Endothelial cell of hepatic sinusoid (primary cell): Measurements from ENCODE around the gene DIAPH2.
"Not testable (repeated sequence)": the region's sequence is repeated elsewhere in the genome, so short reads cannot be mapped to it uniquely, and the experiment has no call there.

ENCODE experiments used
- in situ Hi-C: cut with HindIII; loops from 2 replicates; pipeline ENCODE4 v1.10.0; 2017; ENCODE audit warnings: low sequenced_read_pairs

The DIAPH2 gene

DNA sequence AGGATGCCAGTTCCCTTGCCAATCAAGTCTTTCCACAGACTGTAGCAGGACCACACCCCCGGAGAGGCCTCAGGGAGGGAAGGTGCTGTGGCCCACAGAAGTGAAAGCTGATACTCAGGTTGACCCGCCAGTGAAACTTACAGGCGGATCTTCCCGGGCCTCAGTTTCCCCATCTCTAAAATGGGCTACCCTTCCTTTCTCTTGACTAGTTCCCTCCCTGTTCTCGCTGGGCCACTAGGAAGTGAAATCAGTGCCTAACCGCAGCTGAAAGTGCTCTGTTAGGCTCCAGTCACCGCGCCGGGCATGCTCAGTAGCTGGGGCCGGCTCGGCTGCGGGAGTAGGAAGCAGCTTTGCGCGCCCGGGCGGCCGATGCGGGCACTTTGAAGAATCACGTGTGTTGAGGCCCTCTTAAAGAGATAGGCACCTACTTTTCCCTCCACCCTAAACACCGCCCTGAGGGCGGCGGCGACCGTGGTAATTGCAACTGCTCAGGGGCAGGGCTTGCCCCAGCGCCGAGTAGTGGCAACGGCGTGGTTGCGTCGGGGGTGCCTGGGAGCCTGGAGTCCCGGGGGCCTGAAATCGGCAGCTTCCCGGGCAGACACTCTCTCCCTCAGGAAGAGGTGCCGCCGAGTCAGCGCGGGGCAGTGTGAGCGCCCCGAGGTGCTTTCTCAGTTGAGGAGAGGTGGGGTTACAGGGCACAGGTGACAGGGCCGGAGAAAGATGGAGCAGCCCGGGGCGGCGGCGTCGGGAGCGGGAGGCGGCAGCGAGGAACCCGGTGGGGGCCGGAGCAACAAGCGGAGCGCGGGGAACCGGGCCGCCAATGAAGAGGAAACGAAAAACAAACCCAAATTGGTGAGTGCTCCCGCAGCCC is at the start of gene DIAPH2:
DIAPH2 (plus strand) TSS at position 504 of the 871 bp plus-strand sequence.
- in situ Hi-C loops = no loop called here

DNA sequence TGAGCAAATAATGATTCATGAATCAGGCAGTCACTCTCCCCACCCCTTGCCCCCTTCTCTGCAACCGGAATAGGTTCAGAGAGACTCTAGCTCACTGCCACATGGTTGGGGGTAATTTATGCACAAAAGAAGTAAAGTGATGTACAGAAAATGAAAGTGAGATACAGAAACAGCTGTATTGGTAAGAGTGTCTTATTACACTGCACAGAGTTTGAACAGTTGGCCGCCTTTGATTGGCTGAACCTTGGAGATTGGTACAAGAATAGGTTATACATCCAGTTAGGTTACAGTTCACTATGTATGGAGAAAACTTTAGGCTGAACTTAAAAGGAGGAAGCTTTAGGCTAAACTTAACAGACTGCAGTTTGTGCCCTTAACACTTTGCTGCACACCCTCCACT is 34.6 kb upstream of the DIAPH2 start:
- in situ Hi-C loops = no loop called here

DNA sequence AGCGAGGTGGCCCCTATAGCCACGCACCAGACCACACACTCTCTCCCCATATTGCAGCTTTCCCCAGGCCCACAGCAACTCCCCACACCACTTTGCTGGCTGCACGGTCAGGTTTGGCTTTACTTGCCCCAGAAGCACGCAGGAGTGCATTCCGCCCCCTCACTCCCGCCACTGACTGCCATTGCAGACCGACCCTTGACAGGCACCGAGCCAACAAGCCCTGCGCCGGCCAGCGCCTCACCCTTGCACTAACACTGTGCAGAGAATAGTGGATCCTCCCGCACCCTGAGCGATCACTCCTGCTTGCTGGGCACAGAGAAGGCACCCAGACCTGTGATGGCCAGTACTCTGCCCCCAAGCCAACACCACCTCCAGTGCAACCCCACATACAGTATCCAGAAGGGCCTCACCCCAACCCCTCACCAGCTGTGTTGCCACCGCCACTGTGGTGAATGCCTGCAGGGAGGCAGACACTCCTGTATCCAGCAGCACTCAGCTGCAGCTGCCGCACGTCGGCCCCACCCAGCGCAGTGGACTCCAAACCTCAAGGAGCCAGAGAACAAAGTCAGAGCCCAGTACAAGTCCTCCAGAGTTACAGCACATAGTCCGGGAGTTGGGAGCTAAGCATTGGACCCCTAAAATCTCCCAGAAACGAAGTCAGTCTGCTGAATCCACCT is 28.6 kb upstream of the DIAPH2 start:
- in situ Hi-C loops = no loop called here

DNA sequence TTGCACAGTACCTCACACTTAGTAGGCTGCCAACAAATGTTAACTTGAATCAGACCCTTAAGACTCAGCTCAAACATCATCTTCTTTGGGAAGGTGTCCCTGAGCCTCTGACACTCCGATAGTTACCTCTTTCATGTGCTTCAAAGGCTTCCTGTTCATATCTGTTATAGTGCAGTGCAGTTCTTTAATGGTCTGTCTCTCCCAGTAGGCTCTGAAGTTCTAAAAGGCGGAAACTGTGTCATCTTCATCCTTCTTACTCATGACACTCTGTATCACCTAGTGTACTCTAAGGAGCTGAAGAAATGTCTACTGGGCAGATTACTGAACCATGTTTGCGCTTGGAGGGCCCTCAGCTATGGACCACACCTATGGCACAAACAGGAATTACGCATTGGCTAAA is 2.1 kb upstream of the DIAPH2 start:
- in situ Hi-C loops = no loop called here

DNA sequence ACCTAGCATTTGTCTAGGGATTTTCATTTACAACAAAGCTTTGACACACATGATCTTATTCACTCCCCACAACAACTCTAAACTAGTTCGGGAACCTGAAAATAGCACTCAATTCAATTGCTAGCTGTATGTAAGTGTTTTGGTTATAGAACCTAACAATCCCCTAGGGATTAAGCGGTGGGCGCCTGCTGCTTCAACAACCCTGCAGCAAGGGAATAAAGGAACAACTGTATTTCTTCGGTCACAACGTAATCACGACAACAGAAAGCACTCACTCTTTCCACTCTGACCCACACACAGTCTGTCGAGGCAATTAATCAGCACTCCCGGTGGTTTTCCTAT is 674 bp upstream of the DIAPH2 start:
- in situ Hi-C loops = no loop called here

DNA sequence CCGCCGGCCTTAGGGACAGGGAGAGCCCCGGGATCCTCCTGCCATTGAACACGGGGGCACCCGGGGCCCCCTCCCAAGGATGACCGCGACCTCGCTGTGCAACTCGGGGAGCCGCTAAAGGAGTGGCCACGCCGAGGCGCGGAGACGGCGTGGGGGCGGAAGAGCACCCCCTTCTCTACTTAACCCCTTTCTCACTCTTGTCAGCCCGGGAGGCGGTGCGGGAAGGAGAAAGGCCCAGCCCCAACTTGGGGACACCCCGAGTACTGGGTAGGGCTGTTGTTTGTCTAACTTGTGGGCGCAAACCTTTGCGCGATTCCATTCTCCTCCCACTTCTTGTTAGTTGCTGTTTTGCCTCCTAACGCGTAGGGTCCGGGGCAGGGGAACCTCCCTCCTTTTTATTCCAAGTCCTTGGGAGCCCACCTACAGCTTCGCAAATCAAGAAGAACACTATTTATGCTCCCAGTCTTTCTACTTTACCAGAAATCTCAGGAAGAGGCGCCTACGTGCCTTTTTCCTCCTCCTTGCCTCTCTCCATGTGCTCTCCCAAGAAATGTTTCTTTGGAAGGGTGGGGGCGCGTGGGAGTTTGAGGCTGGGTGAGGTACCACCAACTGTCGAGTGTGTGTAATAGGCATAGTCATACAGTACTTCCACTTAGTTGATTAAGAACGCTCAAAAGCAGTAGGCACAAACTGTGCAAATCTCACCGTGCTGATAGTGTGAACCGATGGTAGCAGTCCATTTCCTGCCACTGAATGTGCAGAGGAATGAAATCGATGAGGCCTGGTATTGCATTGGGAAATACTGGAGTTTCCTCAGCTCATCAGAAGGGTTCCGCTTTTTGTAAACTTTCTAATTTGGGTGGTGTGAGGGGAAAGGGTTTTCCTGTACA is 813 bp downstream of the DIAPH2 start:
- in situ Hi-C loops = no loop called here

DNA sequence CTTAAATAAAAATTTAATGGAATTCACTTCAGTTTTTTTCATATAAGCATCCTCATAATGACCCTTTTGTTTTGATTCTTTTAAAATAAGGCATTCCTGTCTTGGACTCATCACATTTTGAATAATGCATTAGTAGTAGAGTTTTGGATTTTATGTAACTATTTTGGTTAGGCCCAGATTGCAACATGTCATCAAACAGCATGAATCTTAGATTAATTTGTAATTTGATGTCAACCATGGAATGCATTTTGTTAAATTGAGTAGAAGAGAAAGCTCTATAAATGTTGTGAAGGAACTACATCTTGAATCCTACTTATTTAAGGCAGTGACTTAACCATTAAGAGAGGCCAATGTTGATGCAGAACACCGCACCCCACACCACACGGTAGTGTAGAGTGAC is 3.1 kb downstream of the DIAPH2 start:
- in situ Hi-C loops = no loop called here

DNA sequence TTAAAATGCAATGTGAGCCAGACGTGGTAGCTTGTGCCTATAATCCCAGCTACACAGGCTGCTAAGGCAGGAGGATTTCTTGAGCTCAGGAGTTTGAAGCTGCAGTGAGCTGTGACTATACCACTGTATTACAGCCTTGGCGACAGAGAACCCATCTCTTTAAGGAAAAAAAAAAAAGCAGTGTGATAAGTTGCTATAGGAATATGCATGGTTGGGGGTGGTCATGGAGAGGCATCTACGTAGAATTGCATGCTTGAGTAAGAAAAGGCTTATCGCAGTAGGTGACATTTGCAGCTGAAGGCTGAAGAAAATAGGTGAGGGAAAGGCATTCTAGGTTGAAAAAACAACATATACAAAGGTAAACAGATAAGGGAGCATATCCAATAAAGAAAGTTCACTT is 4.1 kb downstream of the DIAPH2 start:
- in situ Hi-C loops = no loop called here

DNA sequence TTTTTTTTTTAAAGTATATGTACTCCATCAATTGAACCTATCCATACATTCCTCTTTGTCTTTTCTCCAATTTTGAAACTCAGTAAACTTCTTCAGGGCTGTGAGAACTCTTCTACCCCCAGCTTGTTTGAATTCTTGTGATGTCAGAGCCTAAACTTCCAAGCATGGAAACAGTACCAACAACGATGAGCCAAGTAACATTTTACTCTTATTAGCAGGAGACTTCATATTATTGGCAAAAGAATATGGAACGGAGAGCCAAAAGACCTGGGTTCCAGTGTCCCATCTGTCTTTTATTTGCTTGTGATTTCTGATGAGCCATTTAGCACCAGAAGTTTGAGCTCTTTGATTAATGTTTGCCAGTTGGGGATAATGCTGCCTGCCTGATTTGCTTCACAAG is 5.3 kb downstream of the DIAPH2 start:
- in situ Hi-C loops = no loop called here

DNA sequence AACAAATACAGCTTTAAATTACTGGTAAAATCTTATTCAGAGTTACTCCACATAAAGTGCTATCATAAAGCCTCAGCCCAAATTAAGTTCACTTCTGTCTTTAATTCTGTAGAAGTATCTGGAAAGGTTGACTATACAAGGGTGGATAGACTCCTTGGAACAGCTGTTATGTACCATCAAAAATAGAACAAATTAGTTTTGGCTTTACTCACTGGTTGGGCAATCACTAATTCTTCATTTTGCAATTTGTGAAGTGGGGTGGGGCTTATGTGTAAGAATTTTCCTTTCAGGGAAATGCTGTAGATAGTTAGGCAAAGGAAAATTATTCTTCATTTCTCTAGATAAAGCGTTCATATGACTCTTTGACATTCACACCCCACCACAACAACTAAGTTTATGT is 7.8 kb downstream of the DIAPH2 start:
- in situ Hi-C loops = no loop called here

DNA sequence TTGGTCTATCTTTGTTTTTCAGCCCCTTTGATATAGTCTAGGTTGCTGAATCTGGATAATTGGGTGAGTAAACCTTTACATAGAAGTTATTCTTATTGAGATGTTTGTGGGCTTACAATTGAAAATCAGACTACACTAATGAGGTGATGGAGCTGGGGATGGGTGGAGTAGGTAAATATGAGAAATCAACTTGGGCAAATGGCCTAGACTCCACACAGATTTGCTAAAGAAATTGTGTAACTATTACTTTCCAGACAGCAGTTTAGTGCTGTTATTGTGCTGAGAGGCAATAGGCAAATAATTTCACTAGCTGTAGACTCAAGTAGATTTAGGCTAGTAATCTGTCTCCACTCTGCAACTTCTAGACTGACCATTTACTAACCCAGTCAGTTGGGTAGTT is 8.2 kb downstream of the DIAPH2 start:
- in situ Hi-C loops = no loop called here

DNA sequence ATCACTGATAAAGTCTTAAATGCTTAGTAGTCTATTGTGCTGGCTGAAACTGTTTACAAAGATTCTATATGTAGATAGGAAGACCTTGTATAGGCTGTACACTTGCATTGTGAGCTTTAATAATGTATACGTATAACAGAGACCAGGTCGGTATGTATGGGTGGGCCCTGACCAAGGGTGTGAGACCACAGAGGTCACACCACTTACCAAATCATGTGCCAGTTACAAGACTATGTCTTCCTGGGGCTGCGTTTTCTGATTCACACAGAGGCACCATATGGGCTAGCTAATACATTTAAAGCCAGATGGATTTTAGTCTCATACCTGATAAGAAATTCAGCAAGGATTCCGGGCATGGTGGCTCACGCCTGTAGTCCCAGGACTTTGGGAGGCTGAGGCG is 8.8 kb downstream of the DIAPH2 start:
- in situ Hi-C loops = no loop called here

DNA sequence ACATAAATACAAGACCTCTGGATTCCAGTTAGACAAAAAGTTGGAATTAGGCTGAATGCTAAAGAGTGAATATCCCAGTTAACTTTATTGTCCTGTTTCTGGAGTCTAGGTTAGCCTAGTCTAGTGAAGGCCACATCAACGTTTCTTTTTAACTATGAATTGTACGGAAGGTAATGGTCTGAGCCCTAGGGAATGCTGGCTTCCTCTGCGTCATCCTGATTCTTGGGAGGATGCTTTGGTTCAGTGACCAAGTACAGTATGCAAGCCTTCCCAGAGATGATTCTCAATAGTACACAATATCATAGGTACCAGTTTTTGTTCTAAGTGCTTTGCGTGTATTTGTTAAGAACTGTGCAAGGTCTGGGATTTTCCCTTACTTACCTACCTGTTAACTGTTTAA is 11.8 kb downstream of the DIAPH2 start:
- in situ Hi-C loops = no loop called here

DNA sequence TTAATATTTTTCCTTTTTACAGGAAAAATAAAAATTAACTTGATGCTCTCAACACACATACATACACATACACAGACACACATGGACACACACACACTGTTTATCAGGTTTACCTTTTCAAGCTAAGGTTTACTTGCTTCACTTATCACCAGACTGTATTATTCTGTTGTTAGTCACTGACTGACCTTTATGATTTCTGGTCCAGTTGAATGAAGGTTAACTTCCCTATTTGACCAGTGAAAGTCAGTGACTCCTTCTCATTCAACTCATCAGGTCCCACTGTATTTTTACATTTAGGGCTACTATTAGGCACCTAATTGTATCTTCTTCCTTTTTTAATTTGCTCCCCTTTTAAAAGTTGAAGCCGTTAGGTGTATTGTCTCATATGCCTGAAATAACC is 16.0 kb downstream of the DIAPH2 start:
- in situ Hi-C loops = no loop called here

DNA sequence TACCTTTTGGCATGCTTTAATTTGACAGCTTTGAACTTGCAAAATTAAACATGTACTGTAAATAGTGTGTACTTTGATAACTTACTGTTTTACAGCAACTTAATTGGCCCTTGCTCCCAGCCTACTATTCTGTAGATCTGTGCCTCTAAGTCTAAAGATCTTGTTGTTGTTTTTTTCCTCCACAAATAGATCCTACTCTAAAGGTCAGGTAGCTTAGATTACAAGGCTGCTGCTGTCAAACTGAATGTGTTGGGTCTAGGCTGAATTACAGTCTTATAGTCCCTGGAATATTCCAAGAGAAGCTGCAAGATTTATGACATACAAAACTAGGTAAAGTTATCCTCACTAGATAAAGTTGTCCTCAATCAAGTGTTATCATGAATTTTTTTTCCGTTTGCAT is 18.7 kb downstream of the DIAPH2 start:
- in situ Hi-C loops = no loop called here

DNA sequence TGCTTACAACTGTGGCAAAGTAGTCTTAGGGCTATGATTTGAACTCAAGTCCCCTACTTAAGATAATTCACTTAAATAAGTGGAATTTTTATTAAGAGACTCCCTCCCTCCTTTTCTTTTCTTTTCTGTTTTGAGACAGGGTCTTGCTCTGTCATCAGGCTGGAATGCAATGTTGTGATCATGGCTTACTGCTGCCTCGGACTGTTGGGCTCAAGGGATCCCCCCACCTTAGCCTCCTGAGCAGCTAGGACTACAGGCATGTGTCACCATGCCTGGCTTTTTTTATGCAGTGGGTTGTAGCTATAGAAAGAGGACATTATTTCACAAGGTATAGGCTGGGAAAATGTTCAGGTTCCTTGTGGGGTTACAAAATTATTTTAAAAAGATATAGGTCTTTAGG is 19.2 kb downstream of the DIAPH2 start:
- in situ Hi-C loops = no loop called here

DNA sequence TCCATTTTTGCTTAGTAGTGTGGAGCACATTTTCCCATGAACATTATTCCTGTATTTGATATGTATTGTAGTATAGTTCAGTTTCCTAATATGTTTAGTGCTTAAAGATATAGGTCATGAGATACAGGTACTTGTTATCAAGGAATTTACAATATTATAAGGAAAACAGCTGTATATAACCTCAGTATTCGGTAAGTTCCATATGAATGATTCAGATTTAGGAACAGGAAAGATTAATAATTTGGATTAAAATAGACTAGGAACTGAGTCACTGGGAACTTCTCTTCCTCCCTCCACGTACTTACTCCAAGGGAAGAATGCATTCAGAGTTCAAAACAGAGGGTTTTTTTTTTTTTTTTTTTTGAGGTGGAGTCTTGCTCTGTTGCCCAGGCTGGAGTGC is 20.0 kb downstream of the DIAPH2 start:
- in situ Hi-C loops = no loop called here

DNA sequence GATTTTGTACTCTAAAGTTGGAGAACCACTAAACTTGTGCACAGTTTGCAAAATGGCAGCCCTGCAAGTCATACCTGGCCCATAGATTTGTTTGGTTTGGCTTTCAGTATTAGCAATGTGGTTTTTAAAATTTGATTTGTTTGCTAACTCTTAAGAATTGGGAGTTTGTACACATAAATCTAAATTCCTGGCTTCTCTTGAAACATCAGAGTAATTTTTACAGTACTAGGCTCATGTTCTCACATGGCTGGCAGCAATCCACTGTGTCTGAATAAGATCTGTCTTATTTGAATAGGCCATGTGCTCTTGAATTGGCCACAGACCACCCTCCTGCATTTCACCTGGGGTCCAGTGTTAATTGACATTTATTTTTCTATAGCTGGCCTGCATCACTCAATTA is 21.3 kb downstream of the DIAPH2 start:
- in situ Hi-C loops = no loop called here

DNA sequence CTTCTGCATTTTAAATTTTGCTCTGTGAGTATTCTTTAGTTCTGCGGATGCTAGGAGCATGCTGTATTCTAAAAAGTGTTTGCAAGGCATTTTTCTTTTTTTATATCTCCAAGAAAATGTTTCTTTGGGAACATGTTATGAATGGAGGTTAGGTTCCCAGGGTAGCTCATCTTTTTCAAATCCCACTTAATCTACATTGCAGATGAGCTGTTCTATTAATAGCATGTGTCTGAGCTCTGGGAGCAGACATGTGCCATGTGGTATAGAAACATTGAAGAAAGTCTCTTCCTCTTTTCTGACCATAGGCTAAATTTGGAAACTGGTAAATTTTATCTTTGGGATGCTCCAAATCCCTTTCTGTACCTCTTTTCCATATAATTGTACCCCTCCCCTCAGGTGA is 23.2 kb downstream of the DIAPH2 start:
- in situ Hi-C loops = no loop called here

DNA sequence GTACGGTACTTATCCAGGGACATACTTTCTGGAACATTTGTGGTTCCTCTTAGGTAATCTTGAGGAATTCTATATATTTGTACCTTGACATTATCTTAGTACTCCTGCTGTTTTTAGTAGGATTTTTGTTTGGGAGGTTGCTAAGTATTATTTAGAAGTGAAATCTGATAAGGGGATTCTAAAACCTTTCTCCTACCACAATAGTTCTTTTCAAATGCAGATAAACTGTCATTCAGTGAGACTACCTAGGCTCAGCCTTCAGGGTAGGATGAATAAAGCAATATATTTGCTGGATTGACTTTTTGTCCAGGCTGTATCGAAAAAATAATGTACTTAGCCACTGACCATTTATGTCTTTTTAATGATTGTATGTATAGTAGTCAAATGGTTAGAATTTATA is 25.4 kb downstream of the DIAPH2 start:
- in situ Hi-C loops = no loop called here

DNA sequence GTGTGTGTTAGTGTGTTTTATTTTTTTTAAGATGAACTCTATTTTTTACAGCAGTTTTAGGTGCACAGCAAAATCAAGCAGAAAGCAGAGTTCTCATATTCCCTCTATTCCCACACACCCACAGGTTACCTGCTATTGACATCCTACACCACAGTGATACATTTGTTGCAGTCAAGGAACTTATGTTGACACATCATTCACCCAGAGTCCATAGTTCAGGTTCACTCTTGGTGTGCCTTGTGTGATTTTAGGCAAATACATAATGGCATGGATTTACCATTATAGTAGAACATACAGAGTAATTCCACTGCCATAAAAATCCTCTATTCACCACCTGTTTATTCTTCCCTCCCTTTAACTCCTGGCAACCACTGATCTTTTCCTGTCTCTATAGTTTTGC is 28.7 kb downstream of the DIAPH2 start:
- in situ Hi-C loops = no loop called here

DNA sequence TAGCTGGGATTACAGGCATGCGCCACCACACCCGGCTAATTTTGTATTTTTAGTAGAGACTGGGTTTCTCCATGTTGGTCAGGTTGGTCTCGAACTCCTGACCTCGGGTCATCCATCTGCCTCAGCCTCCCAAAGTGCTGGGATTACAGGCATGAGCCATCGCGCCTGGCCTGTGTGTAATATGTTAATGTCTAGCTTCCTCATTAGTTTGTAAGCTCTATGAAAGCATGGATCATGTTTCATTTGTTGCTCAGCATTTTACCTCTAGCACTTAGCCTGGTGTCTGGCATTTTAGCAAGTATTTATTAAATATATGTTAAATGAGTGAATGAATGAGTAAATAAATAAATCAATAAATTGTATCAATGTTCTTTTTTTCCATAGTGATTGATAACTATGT is 29.8 kb downstream of the DIAPH2 start:
- in situ Hi-C loops = not testable (repeated sequence)
